Vagina (tissue), 2 donors: ENCODE measurements around the gene SLC25A41. TPM values are rescaled to one million over a fixed set of nuclear protein-coding genes. Genes with fewer than 3 reads are reported as not detected.

Experiments used
- DNase-seq, 2 donors: peaks; one replicate each; pipeline ENCODE4 v3.0.0-alpha.2; 2017; ENCODE audit errors: extremely low spot score in 2 of 2
- H3K27ac ChIP-seq: fragments of 200-600 bp; sonication (generic); one replicate; pipeline ENCODE4 v1.5.1; 2019
- H3K27me3 ChIP-seq: fragments of 200-600 bp; sonication (generic); one replicate; pipeline ENCODE4 v1.5.1; 2019
- H3K36me3 ChIP-seq, 2 donors: fragments of 200-600 bp; sonication (generic); one replicate each; pipeline ENCODE4 v1.5.1; 2017 to 2019
- H3K4me1 ChIP-seq: fragments of 200-600 bp; sonication (generic); one replicate; pipeline ENCODE4 v1.5.1; 2019
- H3K4me3 ChIP-seq, 2 donors: fragments of 200-600 bp; sonication (generic); 1 replicate in 1 of 2; 2 replicates in 1 of 2; pipeline ENCODE4 v1.5.1; 2016 to 2019
- H3K9me3 ChIP-seq: fragments of 200-600 bp; sonication (generic); one replicate; pipeline ENCODE4 v1.5.1; 2019
- CTCF ChIP-seq, 3 experiments: fragments of 450-650 bp in 2 of 3; fragments of 200-600 bp in 1 of 3; sonication (generic) in 1 of 3; IDR thresholded peaks; one replicate each; pipeline ENCODE4 v1.5.1; 2017 to 2019; ENCODE audit warnings: antibody characterized with exemption in 3 of 3, mild to moderate bottlenecking in 2 of 3, moderate library complexity in 2 of 3
- POLR2A ChIP-seq, 2 donors: fragments of 450-650 bp; IDR thresholded peaks; one replicate each; pipeline ENCODE4 v1.6.1; 2017; ENCODE audit warnings: antibody characterized with exemption in 2 of 2, mild to moderate bottlenecking in 2 of 2, moderate library complexity in 2 of 2
- POLR2AphosphoS5 ChIP-seq, 2 donors: sonication (generic); formaldehyde crosslinking; IDR thresholded peaks; one replicate each; pipeline ENCODE4 v1.9.0; 2017; ENCODE audit warnings: antibody characterized with exemption in 2 of 2, mild to moderate bottlenecking in 2 of 2, low read depth in 1 of 2; ENCODE audit not compliant: insufficient read depth in 1 of 2
- intact Hi-C: fragments of 100-400 bp; cut with DNase I; formaldehyde crosslinking; loops from one replicate; pipeline ENCODE4 v1.15.1; 2023
- total RNA-seq: library from RNA; depleted of rRNA; stranded (reverse); fragments of >200 nt; gene quantifications from one replicate; pipeline ENCODE4 v1.2.3, GENCODE V29; 2016

SLC25A41 gene
- total RNA-seq, 1 donor from 2014 or later = not detected

GRCh38 chr19:6457958-6458694 is 24.6 kb upstream of the SLC25A41 start:
- Histone ChIP-seq H3K4me3 (peak overlapping the region in 1 of 2 donors; percentile 94), H3K27ac (no peak overlapping the region), H3K36me3 (peaks cover 3 to 32% of the 10 kb centered on the region in 2 donors), H3K4me1 (peaks cover 21% of the 10 kb centered on the region), H3K9me3 (peaks cover 10% of the 10 kb centered on the region), H3K27me3 (no peaks in the 10 kb centered on the region)
- DNase-seq = no peak
- TF ChIP-seq POLR2A (IDR thresholded peaks at IDR 0.05) (no peak), CTCF (IDR thresholded peaks at IDR 0.05) (no peak)
- intact Hi-C loops = no loop called here

DNA sequence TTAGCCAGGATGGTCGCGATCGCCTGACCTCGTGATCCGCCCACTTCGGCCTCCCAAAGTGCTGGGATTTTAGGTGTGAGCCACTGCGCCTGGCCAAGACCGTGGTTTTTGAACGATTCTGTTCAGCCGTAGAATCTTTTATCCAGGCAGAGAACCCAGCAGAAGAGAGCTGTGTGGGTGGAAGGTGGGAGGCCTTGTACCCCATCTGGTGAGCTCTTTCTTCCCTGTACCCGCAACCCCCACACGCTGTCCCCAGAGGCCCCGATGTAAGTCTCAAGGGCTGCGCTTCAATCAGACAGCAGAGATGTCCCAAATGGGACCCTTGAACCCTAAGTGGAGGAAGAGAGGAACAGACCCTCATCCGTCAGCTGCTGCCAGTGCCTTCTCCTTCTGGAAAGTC is 22.4 kb upstream of the SLC25A41 start:
- intact Hi-C loops = no loop called here
- Histone ChIP-seq H3K4me1 (peaks cover 21% of the 10 kb centered on the region), H3K4me3 (no peak overlapping the region), H3K36me3 (peaks cover 3 to 36% of the 10 kb centered on the region in 2 donors), H3K27ac (no peak overlapping the region), H3K27me3 (no peaks in the 10 kb centered on the region), H3K9me3 (peaks cover 10% of the 10 kb centered on the region)
- DNase-seq = no peak
- TF ChIP-seq POLR2AphosphoS5 (IDR thresholded peaks at IDR 0.05; ENCODE audit: insufficient read depth in 1 of 2, low read depth in 1 of 2) (no peak), CTCF (IDR thresholded peaks at IDR 0.05) (no peak), POLR2A (IDR thresholded peaks at IDR 0.05) (no peak)

DNA sequence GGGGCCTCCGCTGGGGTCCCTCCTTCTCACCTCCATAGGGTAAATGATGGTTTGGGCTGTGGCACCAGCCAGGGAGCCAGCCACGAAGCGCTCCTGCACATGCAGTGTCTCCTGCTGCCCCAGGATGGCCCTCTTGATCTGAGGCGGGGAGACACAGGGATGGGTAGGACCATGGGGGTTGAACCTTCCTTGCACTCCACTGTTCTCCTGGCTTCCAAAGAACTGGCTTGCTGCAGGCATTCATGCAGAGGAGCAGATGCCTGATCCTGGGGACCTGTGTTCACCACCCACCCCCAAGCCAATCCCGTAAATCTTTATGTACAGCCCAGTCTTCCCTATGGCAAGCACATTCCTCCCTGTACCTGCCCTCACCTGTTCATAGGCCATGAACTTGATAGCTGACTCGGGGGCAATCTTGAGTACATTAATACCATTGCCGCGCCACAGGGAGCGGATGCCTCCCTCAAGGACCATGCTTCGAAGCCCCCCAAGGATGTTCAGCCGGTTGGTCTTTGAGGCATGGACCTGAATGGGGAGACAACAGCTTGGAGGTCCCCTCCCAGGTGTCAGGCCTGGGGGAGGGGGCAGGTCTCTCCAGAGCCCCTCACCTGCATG is 20.5 kb upstream of the SLC25A41 start:
- Histone ChIP-seq H3K27me3 (no peaks in the 10 kb centered on the region), H3K36me3 (peaks cover 3 to 36% of the 10 kb centered on the region in 2 donors), H3K4me3 (no peak overlapping the region), H3K9me3 (peaks cover 10% of the 10 kb centered on the region), H3K4me1 (peaks cover 13% of the 10 kb centered on the region), H3K27ac (no peak overlapping the region)
- intact Hi-C loops = no loop called here
- TF ChIP-seq POLR2A (IDR thresholded peaks at IDR 0.05) = no peak
- TF ChIP-seq POLR2AphosphoS5 (IDR thresholded peaks at IDR 0.05; ENCODE audit: insufficient read depth in 1 of 2, low read depth in 1 of 2) = no peak
- TF ChIP-seq CTCF (IDR thresholded peaks at IDR 0.05) = no peak
- DNase-seq = no peak

- peaks cover 2% of the 10 kb centered on the region for H3K4me1 ChIP-seq
- H3K4me3 ChIP-seq = no peak overlapping the region
- H3K27ac ChIP-seq = no peak overlapping the region
- no peaks in the 10 kb centered on the region for H3K27me3 ChIP-seq
- TF ChIP-seq POLR2A (IDR thresholded peaks at IDR 0.05) (no peak), CTCF (IDR thresholded peaks at IDR 0.05) (no peak), POLR2AphosphoS5 (IDR thresholded peaks at IDR 0.05; ENCODE audit: insufficient read depth in 1 of 2, low read depth in 1 of 2) (no peak)
- peaks cover 3 to 36% of the 10 kb centered on the region in 2 donors for H3K36me3 ChIP-seq
- intact Hi-C loops = no loop called here
- peaks cover 10% of the 10 kb centered on the region for H3K9me3 ChIP-seq
- DNase-seq = no peak
These were observed 19.3 kb upstream of the SLC25A41 start for GRCh38 chr19:6452899-6453298.

- Histone ChIP-seq H3K27ac (no peak overlapping the region), H3K36me3 (peaks cover 3 to 36% of the 10 kb centered on the region in 2 donors), H3K4me3 (no peak overlapping the region), H3K27me3 (no peaks in the 10 kb centered on the region), H3K9me3 (peaks cover 10% of the 10 kb centered on the region), H3K4me1 (no peaks in the 10 kb centered on the region)
- no peak for DNase-seq
- intact Hi-C loops = no loop called here
- TF ChIP-seq POLR2AphosphoS5 (IDR thresholded peaks at IDR 0.05; ENCODE audit: insufficient read depth in 1 of 2, low read depth in 1 of 2) (no peak), CTCF (IDR thresholded peaks at IDR 0.05) (no peak), POLR2A (IDR thresholded peaks at IDR 0.05) (no peak)
These were observed 18.7 kb upstream of the SLC25A41 start for GRCh38 chr19:6452223-6452614.
